HG02885 (cell line): ENCODE measurements around the gene PRKCQ.
"Not testable (repeated sequence)": the region's sequence is repeated elsewhere in the genome, so short reads cannot be mapped to it uniquely, and the experiment has no call there.

ENCODE experiments used
- ATAC-seq: cut with Tn5 transposase; IDR thresholded peaks from one replicate; pipeline ENCODE4 v1.9.1; 2021; ENCODE audit warnings: mild to moderate bottlenecking; ENCODE audit not compliant: unreplicated experiment, poor library complexity

PRKCQ gene

DNA sequence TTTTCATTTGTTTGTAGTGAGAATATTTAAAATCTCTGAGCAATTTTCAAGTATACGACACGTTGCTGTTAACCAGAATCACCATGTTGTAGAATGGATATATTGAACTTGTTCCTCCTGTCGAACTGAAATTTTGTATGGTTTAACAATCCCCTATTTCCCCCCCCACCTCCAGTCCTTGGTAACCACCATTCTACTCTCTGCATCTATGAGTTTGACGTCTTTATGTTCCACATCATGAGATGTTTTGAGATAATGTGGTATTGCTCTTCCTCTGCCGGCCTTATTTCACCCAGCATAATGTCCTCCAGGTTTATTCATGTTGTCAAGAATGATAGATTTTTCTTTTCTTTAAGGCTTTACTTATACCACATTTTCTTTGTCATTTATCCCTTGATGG is 17.4 kb upstream of the PRKCQ start:
- no peak for ATAC-seq

DNA sequence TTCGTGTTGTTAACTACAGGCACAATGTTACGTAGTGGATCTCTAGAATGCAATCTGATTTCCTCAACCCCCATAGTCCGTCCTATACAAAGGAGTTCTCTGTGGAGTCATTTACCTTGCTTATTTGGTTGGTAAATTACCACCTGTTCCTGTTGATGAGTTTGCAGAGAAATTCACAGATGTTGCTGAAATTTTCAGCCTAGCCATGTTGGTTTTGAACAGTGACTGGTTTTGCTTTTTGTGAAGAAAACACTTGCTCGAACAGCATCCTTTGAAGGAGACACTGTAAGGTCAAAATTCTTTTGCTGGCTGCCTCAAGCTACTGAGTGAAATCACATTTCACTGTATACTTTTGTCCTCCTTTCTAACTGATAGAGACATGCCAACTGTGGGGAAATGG is 15.4 kb upstream of the PRKCQ start:
- ATAC-seq, result no peak

DNA sequence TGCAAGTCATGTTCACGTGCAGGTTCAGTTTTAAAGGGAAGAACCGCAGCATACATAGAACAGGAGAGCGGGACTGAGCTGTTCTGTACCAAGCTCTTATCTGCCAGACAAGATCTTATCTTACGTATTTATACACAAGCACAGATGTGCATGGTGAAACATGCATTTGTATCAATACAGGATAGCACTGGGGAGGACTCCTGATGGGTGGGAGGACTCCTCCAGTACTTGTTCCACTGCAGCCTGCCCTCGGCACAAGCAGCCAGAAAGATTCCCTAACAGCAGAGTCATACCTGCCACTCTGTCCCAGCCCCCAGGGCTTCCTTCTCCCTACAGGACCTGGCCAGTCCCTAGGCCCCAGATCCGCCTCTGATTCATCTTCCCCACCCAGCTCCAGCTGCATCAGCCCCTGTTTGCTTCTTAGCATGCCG is 13.2 kb upstream of the PRKCQ start:
- ATAC-seq, result no peak

DNA sequence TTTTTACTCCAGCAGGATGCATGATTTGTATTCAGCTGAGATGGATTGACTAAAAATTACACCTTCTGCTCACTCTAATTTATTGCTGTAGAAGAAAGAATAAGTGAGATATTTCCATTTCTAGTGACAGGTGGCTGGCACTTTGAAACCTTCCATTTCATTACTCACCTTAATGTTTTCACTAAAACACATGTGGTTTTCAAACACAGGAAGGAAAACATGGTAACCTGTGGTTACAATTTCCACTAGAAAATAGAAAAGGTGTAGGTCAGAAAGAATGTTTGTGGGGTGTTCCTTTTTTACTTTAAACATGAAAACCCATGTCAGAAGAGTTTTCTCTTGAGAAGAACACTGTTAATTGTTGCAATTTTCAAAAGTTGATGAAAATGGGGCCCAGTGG is 12.0 kb upstream of the PRKCQ start:
- ATAC-seq, result no peak

DNA sequence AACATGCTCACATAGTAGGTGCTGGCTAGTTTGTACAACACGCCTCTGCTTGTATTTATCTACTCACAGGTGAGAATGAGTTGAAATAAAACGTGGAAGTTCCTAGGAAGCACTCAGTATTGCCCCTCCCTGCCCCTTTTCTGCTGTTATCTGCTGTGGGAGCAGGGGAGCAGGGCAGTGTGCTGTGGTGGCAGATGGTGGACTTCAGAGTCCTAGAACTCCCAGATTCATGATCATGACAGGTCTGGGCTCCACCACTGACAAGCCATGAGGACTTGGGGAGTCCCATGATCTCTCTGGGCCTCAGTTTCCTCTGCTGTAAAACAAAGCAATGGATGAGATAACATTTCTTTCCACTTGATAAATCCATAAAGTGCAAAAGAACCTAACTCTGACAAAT is 11.6 kb upstream of the PRKCQ start:
- no peak for ATAC-seq

DNA sequence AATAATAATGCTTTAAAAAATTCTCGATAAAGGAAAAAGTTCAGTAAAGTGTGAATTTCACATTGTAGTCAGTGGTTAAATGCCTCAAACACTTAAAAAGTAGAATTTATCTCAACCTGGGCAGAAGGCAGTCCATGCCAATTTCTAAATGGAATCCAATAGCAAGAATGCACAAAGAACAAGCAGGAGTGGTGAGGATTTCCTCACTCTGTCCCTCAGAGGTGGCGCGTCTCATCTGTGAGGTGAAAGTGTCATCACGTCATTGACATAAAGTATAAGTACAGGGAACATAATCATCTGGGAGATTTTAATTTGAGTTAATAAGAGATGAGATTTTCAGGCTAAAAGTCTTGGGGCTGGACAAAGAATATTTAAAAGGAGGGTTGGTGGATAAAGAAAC is 10.0 kb upstream of the PRKCQ start:
- ATAC-seq, result no peak

DNA sequence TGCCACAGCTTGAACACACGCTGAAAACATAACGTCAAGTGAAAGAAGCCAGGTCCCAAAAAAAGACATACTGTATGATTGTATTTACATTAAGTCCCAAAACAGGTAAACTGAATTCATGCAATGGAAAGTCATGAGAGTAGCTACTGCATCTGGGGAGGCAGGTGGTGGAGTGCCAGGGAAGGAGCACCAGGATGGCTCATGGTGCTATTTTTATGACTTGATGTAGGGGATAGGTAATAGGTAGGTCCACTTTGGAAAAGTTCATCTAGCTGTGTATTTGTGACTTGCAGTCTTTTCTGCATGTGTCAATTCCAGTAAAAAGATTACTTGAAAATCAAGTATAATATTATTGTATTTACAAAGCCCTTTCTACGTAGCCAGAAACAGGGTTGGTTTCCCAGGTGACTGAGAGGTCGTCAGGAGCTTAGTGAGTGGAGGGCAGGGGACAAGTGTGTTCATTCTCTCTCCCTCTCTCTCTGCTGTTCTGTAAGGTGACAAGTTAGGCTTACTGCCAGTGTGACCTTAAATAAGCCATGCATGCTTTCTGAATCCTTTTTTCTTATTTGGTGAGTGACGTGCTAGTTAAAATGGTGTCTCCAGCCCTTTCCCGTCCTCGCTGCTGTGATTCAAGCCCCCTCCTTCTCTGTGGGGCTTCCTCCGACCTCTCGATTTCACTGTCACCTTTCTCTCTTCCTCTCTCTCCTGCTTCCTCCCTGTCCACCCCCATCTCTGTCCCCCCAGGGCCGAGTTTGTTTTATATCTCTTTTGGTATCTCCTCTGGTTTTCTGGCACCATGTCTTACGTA is 9.4 kb upstream of the PRKCQ start:
- ATAC-seq, result no peak

DNA sequence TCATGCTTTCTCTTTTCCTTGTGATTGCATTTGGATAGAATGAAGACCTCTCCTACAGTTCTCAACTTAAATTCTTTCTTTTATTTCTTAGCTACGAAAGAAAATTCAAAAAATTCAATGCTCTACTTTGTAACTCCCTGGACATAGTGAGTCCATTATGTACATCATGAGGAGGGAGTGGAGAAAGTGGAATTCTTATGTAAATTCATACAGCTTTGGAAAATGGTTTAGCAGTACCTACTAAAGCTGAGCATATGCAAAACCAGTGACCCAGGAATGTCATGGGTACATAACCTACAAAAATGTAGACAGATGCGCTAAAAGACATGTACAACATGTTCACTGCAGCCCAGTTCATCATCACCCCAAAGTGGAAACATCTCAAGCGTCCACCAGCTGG is 8.8 kb upstream of the PRKCQ start:
- ATAC-seq, result no peak

DNA sequence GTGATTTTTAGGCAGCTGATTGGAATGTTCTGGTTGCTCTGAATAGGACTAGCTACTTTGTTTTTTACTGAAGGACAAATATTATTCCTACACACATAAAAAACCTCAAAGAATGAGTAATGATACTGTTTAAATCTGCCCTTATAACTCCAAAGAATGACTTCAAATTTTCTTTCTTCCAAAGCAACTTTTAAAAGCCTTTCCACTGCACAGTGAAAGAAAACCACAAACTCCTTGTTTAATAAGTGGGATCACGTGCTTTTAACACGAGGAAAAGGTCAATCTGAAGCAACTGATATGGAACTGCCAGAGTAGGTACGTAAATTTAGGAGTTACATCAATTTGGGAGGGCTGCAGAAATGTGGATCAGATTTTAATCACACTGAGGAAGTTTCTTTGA is 8.0 kb upstream of the PRKCQ start:
- ATAC-seq, result no peak

DNA sequence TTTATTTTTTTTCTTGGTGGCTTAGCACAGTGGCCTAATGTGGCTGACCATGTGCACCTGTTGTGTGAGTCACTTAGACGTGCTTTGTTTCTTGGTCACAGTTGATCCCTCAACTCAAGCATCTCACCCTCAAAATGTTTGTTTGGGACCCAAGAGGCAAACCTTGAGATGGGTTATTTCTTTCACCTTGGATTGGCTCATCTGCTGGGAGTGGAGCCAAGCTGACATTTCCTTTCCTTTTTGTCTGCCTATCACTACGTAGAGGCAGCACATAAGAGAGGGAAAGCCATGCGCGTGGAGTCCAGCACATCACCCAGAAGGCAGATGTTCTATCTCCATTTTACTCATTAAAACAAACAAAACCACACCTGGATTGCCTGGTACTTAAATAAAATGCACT is 6.4 kb upstream of the PRKCQ start:
- ATAC-seq, result no peak

DNA sequence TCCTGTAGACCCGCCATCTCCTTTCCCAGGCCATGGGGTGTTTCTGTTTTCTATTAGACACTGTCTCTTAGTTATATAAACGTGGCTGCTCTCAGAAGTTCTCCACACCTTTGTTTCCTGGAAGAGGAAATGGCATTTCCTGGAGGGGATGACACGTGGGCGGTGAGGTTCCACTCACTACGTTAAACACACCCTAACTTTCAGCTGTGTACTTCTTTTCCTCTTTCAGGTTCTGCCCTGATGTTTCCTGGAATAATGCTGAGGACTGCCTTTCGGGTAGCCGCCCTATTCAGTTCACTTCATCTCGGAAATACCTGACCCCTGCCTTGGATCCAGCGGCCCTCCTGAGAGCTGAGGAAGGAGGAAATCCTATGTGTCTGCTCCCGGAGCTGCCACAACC is 3.4 kb upstream of the PRKCQ start:
- no peak for ATAC-seq

DNA sequence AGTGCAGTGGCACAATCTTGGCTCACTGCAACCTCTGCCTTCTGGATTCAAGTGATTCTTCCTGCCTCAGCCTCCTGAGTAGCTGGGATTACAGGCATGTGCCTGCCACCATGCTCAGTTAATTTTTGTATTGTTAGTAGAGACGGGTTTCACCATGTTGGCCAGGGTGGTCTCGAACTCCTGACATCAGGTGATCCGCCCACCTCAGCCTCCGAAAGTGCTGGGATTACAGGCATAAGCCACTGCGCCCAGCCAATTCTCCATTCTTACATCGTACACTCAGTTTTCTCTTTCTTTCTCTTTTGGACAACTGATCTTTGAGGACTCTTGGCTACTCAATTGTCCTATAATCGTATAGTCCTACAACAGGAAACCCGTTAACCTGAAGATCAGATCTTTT is 2.8 kb upstream of the PRKCQ start:
- not testable (repeated sequence) for ATAC-seq

DNA sequence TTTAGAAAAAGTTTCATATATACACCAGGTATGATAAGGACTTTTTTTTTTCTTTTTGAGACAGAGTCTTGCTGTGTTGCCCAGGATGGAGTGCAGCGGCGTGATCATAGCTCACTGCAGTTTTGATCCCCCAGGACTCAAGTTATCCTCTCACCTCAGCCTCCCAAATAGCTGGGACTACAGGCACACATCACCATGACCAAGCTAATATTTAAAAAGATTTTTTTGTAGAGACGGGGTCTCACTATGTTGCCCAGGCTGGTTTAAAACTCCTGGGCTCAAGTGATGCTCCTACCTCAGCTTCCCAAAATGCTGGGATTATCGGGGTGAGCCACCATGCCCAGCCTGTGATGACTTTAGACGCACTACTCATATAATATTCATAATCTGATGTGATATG is 2.2 kb upstream of the PRKCQ start:
- ATAC-seq, result no peak

DNA sequence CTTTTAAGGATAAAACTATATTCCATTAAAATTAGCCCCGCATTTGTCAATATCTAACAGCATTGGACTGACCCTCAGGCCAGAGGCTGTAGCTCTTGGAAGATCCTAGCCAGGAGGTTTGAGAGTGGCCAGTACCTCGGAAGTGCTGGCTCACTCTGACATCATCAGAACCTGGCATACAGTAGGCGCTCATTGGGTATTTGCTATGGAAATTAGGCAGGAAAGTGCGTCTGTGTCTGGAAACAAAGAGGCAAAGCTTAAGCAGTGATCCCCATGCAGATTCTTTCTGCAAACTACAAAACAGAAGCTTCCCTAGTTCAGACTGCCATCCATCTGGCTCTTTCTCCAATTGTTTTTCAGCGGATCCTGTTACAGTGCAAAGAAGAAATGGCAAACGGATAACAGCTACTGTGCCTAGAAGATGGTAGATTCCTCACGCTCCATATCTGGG is 1.7 kb upstream of the PRKCQ start:
- no peak for ATAC-seq

DNA sequence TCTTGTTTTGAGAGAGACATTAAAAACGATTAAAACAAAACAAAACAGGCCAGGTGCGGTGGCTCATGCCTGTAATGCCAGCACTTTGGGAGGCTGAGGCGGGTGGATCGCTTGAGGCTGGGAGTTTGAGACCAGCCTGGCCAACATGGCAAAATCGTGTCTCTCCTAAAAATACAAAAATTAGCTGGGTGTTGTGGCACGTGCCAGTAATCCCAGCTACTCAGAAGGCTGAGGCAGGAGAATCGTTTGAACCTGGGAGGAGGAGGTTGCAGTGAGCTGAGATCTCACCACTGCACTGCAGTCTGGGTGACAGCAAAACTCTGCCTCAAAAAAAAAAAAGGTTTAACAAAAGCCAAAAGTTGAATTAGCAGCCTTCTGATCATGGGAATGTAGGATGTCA is 1.1 kb upstream of the PRKCQ start:
- ATAC-seq, result not testable (repeated sequence)

DNA sequence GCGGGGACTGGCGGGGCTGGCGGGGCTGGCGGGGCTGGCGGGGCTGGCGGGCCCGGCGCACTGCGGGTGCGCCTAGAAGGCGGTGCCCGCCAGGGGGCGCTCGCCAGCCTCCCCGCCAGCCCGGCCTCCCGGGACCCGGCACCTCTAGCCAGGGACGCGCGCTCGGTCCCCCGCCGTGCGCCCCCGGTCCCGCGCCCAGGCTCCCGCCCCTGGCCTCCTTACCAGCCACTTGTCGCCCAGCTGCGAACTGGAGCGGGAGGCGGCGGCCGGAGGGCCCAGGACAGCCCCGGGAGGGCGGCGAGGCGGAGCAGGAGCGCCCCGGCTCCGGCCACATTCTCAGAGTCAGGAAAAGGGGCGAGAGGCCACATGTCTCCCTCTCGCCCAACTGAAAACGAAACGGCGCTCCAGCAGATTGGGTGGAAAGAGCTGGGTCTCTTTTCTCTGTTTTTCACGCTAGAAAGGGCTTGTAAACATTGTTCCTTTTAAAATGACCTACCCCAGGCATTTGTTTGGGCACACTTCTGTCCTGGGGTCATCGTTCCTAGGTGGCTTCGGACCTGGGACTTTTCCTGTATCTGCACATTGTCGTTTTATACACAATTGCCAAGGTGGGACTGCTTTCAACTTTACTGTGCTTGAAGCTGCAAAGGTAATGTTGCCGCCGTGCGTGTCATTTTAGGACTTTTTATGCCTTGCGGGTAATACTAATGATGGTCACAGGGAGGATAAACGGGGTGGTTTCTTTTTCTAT is 378 bp upstream of the PRKCQ start:
- peak; percentile 98 for ATAC-seq

DNA sequence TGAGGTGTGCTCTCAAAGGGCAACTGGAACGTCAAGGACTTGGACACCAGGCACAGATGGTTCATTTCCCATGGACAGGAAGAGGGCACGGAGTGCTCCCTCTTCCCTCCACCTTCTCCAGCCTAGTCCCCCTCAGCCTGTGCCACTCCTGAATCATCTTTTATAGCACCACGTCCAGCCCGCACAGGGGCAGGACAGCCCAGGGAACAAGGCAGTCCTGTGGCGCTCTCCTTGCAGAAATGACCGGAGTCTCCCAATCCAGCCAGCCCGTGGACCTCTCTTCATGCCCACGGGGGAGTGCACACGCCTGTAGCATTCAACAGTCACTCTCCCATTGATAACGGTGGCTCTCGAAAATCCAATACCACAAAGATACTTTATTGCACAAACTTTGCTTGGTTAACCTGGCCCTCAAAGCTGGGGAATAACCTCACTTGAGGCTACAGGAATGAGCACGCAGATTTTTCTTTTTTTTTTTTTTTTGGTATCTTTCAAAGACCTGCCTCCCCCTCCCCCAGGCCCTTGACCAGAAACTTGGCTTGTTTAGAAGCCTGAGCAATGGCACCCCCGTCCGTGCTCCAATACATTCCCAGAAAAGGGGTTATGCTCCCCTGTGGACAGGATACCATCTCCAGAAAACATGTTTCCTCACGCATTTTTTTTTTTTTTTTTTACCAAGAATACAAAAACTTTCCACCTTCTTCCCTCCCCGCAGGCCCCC is 733 bp downstream of the PRKCQ start:
- no peak for ATAC-seq

DNA sequence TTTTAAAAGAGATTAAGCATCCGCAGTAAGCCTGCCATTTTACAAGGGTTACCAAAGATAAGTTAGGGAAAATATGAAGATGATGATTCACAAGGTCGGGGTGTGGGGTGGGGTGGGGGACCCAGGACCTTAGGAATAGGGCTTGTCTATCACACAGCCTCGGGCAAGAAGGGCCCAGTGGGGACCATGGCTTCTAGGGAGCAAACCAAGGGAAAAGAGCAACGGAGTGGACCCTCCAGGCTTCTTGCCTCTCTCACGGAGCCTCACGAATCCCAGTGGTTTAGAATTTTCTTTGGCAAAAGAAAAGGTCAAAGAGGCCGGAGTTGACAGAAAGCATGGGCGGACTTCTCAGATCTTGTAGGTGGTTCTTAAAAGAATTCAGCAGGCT is 1.3 kb downstream of the PRKCQ start:
- ATAC-seq, result no peak

DNA sequence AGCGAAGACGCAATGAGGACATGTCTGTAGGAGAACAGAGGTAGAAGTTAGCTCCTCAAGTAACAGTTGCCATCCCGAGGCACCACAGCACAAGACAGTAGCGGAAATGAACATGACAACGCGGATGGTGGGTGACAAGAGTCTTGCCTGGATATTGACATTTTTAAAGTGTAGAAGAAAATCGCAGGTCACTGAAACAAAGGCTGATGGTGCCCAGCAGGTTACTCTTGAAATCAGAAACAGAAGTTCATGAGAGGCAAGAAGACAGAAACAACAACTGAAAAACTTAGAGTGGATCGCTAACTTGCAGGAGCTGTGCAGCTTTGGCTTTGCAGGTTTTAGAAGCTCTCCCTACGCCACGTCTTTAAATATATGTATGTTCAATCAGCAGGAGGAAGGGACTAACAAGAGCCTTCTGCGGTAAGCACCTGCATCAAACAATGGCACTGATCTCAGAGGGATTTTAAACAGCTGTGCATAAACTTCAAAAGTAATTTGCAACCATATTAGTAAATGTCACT is 1.8 kb downstream of the PRKCQ start:
- ATAC-seq, result no peak

DNA sequence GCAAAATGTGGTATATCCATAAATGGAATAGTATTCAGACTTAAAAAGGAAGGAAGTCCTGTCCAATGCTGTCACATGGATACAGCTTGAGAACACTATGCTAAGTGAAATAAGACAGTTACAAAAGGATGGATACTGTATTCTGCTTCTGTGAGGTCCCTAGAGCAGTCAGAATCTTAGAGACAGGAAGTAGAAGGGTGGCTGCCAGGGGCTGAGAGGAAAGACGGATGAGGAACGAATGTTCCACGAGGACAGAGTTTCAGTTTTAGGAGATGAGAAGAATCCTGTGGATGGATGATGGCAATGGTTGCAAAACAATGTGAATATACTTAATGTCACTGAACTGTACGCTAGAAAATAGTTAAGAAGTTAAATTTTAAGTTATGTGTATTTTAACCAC is 3.8 kb downstream of the PRKCQ start:
- ATAC-seq, result no peak

DNA sequence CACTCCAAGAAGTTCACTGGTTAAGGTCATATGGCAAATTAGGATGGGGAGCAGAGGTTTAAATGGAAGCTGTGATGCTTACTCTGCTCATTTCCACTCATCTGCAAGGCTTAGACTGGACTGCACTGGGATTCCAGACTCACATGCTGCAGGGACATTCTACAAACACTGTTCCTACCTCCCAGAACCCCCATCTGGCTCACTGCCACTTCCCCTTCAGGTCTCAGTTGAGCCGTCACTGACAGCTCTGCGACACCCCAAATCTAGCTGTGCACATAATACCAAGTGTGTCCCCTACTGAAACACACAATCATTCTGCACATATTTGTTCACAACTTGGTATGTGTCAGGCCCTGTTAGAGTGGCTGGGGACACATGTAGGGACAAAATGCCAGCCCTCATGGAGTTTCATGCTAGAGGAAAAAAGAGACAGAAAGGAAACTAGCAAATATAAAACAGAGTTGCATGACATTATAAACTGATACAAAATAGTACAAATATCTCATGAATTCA is 5.4 kb downstream of the PRKCQ start:
- no peak for ATAC-seq
